ENCODE data around the gene TELO2.

Gene TELO2

GRCh38 chr16:1550069-1550468 lies 56.9 kb downstream of the TELO2 start:
- in situ Hi-C loops (cut with MboI; ENCODE audit: low sequenced_read_pairs) = no loop called here

GRCh38 chr16:1550696-1551095 lies 57.5 kb downstream of the TELO2 start:
- in situ Hi-C loops (cut with MboI; ENCODE audit: low sequenced_read_pairs) = no loop called here

GRCh38 chr16:1551166-1551565 lies 58.0 kb downstream of the TELO2 start:
- in situ Hi-C loops (cut with MboI; ENCODE audit: low sequenced_read_pairs) = no loop called here

- in situ Hi-C loops (cut with MboI; ENCODE audit: low sequenced_read_pairs) = no loop called here
Measured at GRCh38 chr16:1552129-1552528, 59.0 kb downstream of the TELO2 start.

- in situ Hi-C loops (cut with MboI; ENCODE audit: low sequenced_read_pairs) = no loop called here
Measured at GRCh38 chr16:1553946-1554825, 61.0 kb downstream of the TELO2 start.

- in situ Hi-C loops (cut with MboI; ENCODE audit: low sequenced_read_pairs) = no loop called here
Measured at GRCh38 chr16:1554826-1555445, 61.8 kb downstream of the TELO2 start.

- in situ Hi-C loops (cut with MboI; ENCODE audit: low sequenced_read_pairs) = no loop called here
Measured at GRCh38 chr16:1556254-1556653, 63.1 kb downstream of the TELO2 start.

- in situ Hi-C loops (cut with MboI; ENCODE audit: low sequenced_read_pairs) = no loop called here
Measured at GRCh38 chr16:1557074-1557473, 63.9 kb downstream of the TELO2 start.

- in situ Hi-C loops (cut with MboI; ENCODE audit: low sequenced_read_pairs) = no loop called here
Measured at GRCh38 chr16:1557576-1557975, 64.4 kb downstream of the TELO2 start.

- in situ Hi-C loops (cut with MboI; ENCODE audit: low sequenced_read_pairs) = no loop called here
Measured at GRCh38 chr16:1559446-1559975, 66.4 kb downstream of the TELO2 start.
